MM.1S (cell line): ENCODE measurements around the gene ABO.
"Not testable (repeated sequence)": the region's sequence is repeated elsewhere in the genome, so short reads cannot be mapped to it uniquely, and the experiment has no call there.

Source experiments
- DNase-seq: peaks from one replicate; pipeline ENCODE4 v3.0.0-alpha.2; 2015
- H2AFZ ChIP-seq: fragments of 300-600 bp; sonication (generic); 2 replicates; pipeline ENCODE4 v1.6.0; 2016; ENCODE audit warnings: antibody characterized with exemption, low read length
- H3F3A ChIP-seq: fragments of 300-600 bp; sonication (generic); 2 replicates; pipeline ENCODE4 v1.6.1; 2016; ENCODE audit warnings: mild to moderate bottlenecking, antibody characterized with exemption, low read length, moderate library complexity, mixed read lengths; ENCODE audit not compliant: insufficient read depth
- H3K27ac ChIP-seq: fragments of 300-600 bp; sonication (generic); 2 replicates; pipeline ENCODE4 v1.5.1; 2016; ENCODE audit warnings: mild to moderate bottlenecking, low read length
- H3K27me3 ChIP-seq: fragments of 300-600 bp; sonication (generic); replicated peaks from 2 replicates; pipeline ENCODE4 v1.6.0; 2016; ENCODE audit warnings: low read length; ENCODE audit not compliant: insufficient read depth
- H3K36me3 ChIP-seq: fragments of 300-600 bp; sonication (generic); replicated peaks from 2 replicates; pipeline ENCODE4 v1.6.1; 2016; ENCODE audit warnings: mild to moderate bottlenecking, low read length, mixed read lengths; ENCODE audit not compliant: insufficient read depth
- H3K4me1 ChIP-seq: fragments of 300-600 bp; sonication (generic); 2 replicates; pipeline ENCODE4 v1.6.1; 2016; ENCODE audit warnings: low read length, mixed read lengths
- H3K4me2 ChIP-seq: fragments of 300-600 bp; sonication (generic); 2 replicates; pipeline ENCODE4 v1.6.0; 2016; ENCODE audit warnings: low read depth, low read length
- H3K4me3 ChIP-seq: fragments of 300-600 bp; sonication (generic); 2 replicates; pipeline ENCODE4 v1.5.1; 2016; ENCODE audit warnings: low read length, mixed read lengths
- H3K79me2 ChIP-seq: fragments of 300-600 bp; sonication (generic); 2 replicates; pipeline ENCODE4 v1.6.1; 2016; ENCODE audit warnings: mixed run types, low read length, mixed read lengths
- H3K9ac ChIP-seq: fragments of 300-600 bp; sonication (generic); 2 replicates; pipeline ENCODE4 v1.6.1; 2016; ENCODE audit warnings: low read length, mixed read lengths
- H3K9me2 ChIP-seq: fragments of 300-600 bp; sonication (generic); replicated peaks from 2 replicates; pipeline ENCODE4 v1.6.1; 2016; ENCODE audit warnings: mild to moderate bottlenecking, low read length, mixed read lengths; ENCODE audit not compliant: insufficient read depth
- H3K9me3 ChIP-seq: fragments of 300-600 bp; sonication (generic); replicated peaks from 2 replicates; pipeline ENCODE4 v1.6.1; 2016; ENCODE audit warnings: mild to moderate bottlenecking, low read length, mixed read lengths; ENCODE audit not compliant: insufficient read depth
- H4K20me1 ChIP-seq: fragments of 300-600 bp; sonication (generic); 2 replicates; pipeline ENCODE4 v1.6.1; 2016; ENCODE audit warnings: mild to moderate bottlenecking, low read length, moderate library complexity, mixed read lengths; ENCODE audit not compliant: insufficient read depth
- CTCF ChIP-seq: fragments of 300-600 bp; sonication (generic); IDR thresholded peaks from 2 replicates; pipeline ENCODE4 v1.5.1; 2016; ENCODE audit warnings: antibody characterized with exemption, low read length, mixed read lengths
- EZH2 ChIP-seq: fragments of 300-600 bp; sonication (generic); optimal IDR thresholded peaks from 2 replicates; pipeline ENCODE3; 2017; ENCODE audit warnings: low read depth, mild to moderate bottlenecking, antibody characterized with exemption, low read length, mixed read lengths
- EZH2phosphoT487 ChIP-seq: fragments of 300-600 bp; sonication (generic); IDR thresholded peaks from 2 replicates; pipeline ENCODE4 v1.6.1; 2018; ENCODE audit warnings: antibody characterized with exemption, low read length

ABO gene

GRCh38 chr9:133322701-133323100, 47.7 kb upstream of the ABO start:
- H3K9me2 ChIP-seq = no peaks in the 10 kb centered on the region
- H2AFZ ChIP-seq = no peak overlapping the region
- no peak for DNase-seq
- no peaks in the 10 kb centered on the region for H3K79me2 ChIP-seq
- no peaks in the 10 kb centered on the region for H3K9me3 ChIP-seq
- H3K4me3 ChIP-seq = no peak overlapping the region
- no peak overlapping the region for H3K9ac ChIP-seq
- H3K4me2 ChIP-seq = no peak overlapping the region
- H3F3A ChIP-seq = no peaks in the 10 kb centered on the region
- no peaks in the 10 kb centered on the region for H3K4me1 ChIP-seq
- no peaks in the 10 kb centered on the region for H3K36me3 ChIP-seq
- TF ChIP-seq CTCF = no peak
- no peak for TF ChIP-seq EZH2
- no peak for TF ChIP-seq EZH2phosphoT487
- H4K20me1 ChIP-seq = no peaks in the 10 kb centered on the region
- peaks cover 90% of the 10 kb centered on the region for H3K27me3 ChIP-seq
- no peak overlapping the region for H3K27ac ChIP-seq

- Histone ChIP-seq H3K4me2 (no peak overlapping the region), H3K9ac (no peak overlapping the region), H3K27me3 (peaks cover 88% of the 10 kb centered on the region), H3K4me1 (no peaks in the 10 kb centered on the region), H4K20me1 (no peaks in the 10 kb centered on the region), H3K79me2 (no peaks in the 10 kb centered on the region), H3F3A (no peaks in the 10 kb centered on the region), H3K9me2 (no peaks in the 10 kb centered on the region), H2AFZ (no peak overlapping the region), H3K27ac (no peak overlapping the region), H3K36me3 (no peaks in the 10 kb centered on the region), H3K9me3 (no peaks in the 10 kb centered on the region), H3K4me3 (no peak overlapping the region)
- no peak for DNase-seq
- TF ChIP-seq CTCF (no peak), EZH2phosphoT487 (no peak)
Observed at GRCh38 chr9:133321411-133321935, 46.5 kb upstream of the ABO start.

- H3K79me2 ChIP-seq = no peaks in the 10 kb centered on the region
- no peak overlapping the region for H3K4me2 ChIP-seq
- no peak overlapping the region for H3K9ac ChIP-seq
- peaks cover 82% of the 10 kb centered on the region for H3K27me3 ChIP-seq
- no peaks in the 10 kb centered on the region for H4K20me1 ChIP-seq
- no peak for DNase-seq
- no peaks in the 10 kb centered on the region for H3F3A ChIP-seq
- H3K4me1 ChIP-seq = no peaks in the 10 kb centered on the region
- H3K27ac ChIP-seq = no peak overlapping the region
- no peaks in the 10 kb centered on the region for H3K9me2 ChIP-seq
- no peak overlapping the region for H3K4me3 ChIP-seq
- TF ChIP-seq EZH2phosphoT487 (no peak), CTCF (no peak; the same call in 1 of the 2 replicates)
- no peak overlapping the region for H2AFZ ChIP-seq
- H3K36me3 ChIP-seq = no peaks in the 10 kb centered on the region
- no peaks in the 10 kb centered on the region for H3K9me3 ChIP-seq
Observed at GRCh38 chr9:133320421-133320881, 45.5 kb upstream of the ABO start.

- not testable (repeated sequence) for H3K36me3 ChIP-seq, H3K27ac ChIP-seq, H3K4me1 ChIP-seq, H3K9me2 ChIP-seq, H3F3A ChIP-seq, H3K9ac ChIP-seq, H2AFZ ChIP-seq, H3K79me2 ChIP-seq, H3K4me2 ChIP-seq, DNase-seq, H4K20me1 ChIP-seq, H3K4me3 ChIP-seq, H3K9me3 ChIP-seq
- H3K27me3 ChIP-seq = peaks cover 53% of the 10 kb centered on the region
Observed at GRCh38 chr9:133317551-133317950, 42.5 kb upstream of the ABO start.
